ENCODE data around the gene METTL2B.
"Not testable (repeated sequence)": the region's sequence is repeated elsewhere in the genome, so short reads cannot be mapped to it uniquely, and the experiment has no call there.

GRCh38 chr7:128463345-128463744, 13.2 kb upstream of the METTL2B start:
- not testable (repeated sequence) for TF ChIP-seq CTCF (conservative IDR thresholded peaks at IDR 0.05; ENCODE audit: low read depth, low read length); EZH2 (IDR thresholded peaks at IDR 0.05; ENCODE audit: low read length, unreplicated experiment)

Data from PC-3 (cell line).